Lower lobe of right lung (tissue), 2 donors: ENCODE data around the gene NIPAL3. TPM values are rescaled to one million over a fixed set of nuclear protein-coding genes. Genes with fewer than 3 reads are reported as not detected.

Source experiments
- ATAC-seq, 2 donors: fragments of 200-7000 bp; cut with Tn5 transposase; one replicate each; pipeline ENCODE4 v1.9.1; 2020 to 2022; ENCODE audit warnings: mild to moderate bottlenecking in 2 of 2, moderate library complexity in 2 of 2
- DNase-seq: peaks from one replicate; pipeline ENCODE4 v3.0.0-alpha.2; 2020
- H3K27ac ChIP-seq: fragments of 200-600 bp; one replicate; pipeline ENCODE4 v1.8.0; 2022
- H3K27me3 ChIP-seq: fragments of 200-600 bp; one replicate; pipeline ENCODE4 v1.8.0; 2022; ENCODE audit warnings: low read depth
- H3K36me3 ChIP-seq: fragments of 200-600 bp; one replicate; pipeline ENCODE4 v1.8.0; 2022; ENCODE audit warnings: mild to moderate bottlenecking
- H3K4me1 ChIP-seq: fragments of 200-600 bp; one replicate; pipeline ENCODE4 v1.8.0; 2022
- H3K4me3 ChIP-seq: fragments of 200-600 bp; one replicate; pipeline ENCODE4 v1.8.0; 2022; ENCODE audit warnings: mild to moderate bottlenecking
- H3K9me3 ChIP-seq: fragments of 200-600 bp; one replicate; pipeline ENCODE4 v1.8.0; 2022
- intact Hi-C: fragments of 100-400 bp; cut with DNase I; formaldehyde crosslinking; loops from one replicate; pipeline ENCODE4 v1.11.0; 2022
- total RNA-seq: library from RNA; stranded (reverse); fragmentation: NEBNext Ultra II Directional; extraction: Animal tissue kit (Norgen Biotek cat#: 25700); gene quantifications from one replicate; pipeline ENCODE4 v1.2.1, GENCODE V29; 2021
- TF ChIP-seq, protein P1 (sequence below): fragments of 200-600 bp; IDR thresholded peaks from one replicate; pipeline ENCODE4 v1.8.0; 2022; ENCODE audit warnings: antibody characterized with exemption, mild to moderate bottlenecking
- donor health status: DM: no; HTN: yes; CAD: no; lungs with severe emphysema.

The NIPAL3 gene
- total RNA-seq, 1 donor from 2014 or later: 38.0 TPM

DNA sequence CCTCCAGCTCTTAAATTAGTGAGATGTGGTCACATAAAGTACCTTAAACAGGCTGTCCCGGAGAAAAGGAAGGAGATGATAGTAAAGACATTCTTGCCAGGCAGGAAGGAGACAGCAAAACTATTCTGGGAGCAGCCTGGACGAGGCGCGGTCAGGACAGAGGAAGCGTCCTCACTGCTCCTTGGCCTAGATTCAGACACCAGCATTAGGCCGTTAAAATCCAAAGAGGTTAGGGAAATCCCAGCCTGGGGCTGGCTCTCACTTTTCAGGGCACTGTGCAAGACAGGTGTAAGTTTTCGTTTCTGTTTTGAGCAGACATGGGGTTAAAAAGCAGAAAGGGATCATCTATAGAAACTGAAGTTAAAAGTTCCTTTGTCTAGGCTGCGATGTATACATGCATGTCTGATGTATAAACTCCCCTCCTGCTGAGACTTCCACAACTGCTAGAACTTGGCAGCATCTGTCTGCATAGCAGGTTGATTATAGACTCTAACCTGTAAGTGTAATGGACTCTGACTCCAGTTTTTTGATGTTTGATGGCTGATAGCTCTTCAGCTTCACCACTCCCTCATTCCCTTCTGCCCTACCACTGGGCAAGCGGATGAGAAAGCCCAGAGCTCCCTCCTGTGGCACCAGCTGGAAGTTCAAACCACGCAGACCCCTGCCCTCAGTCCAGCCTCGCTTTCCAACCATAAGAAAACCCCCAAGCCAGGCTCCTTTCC lies 23.6 kb upstream of the NIPAL3 start:
- H3K36me3 ChIP-seq: no peaks in the 10 kb centered on the region
- intact Hi-C loops: no loop called here
- ATAC-seq (peak; percentile 93), DNase-seq (peak; percentile 65)
- H3K27ac ChIP-seq: peak overlapping the region; percentile 73
- TF ChIP-seq, protein P1, sequence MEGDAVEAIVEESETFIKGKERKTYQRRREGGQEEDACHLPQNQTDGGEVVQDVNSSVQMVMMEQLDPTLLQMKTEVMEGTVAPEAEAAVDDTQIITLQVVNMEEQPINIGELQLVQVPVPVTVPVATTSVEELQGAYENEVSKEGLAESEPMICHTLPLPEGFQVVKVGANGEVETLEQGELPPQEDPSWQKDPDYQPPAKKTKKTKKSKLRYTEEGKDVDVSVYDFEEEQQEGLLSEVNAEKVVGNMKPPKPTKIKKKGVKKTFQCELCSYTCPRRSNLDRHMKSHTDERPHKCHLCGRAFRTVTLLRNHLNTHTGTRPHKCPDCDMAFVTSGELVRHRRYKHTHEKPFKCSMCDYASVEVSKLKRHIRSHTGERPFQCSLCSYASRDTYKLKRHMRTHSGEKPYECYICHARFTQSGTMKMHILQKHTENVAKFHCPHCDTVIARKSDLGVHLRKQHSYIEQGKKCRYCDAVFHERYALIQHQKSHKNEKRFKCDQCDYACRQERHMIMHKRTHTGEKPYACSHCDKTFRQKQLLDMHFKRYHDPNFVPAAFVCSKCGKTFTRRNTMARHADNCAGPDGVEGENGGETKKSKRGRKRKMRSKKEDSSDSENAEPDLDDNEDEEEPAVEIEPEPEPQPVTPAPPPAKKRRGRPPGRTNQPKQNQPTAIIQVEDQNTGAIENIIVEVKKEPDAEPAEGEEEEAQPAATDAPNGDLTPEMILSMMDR: peak; percentile 81
- H3K4me1 ChIP-seq: peaks cover 24% of the 10 kb centered on the region
- H3K9me3 ChIP-seq: no peaks in the 10 kb centered on the region
- no peaks in the 10 kb centered on the region for H3K27me3 ChIP-seq
- H3K4me3 ChIP-seq: peak overlapping the region; percentile 28

DNA sequence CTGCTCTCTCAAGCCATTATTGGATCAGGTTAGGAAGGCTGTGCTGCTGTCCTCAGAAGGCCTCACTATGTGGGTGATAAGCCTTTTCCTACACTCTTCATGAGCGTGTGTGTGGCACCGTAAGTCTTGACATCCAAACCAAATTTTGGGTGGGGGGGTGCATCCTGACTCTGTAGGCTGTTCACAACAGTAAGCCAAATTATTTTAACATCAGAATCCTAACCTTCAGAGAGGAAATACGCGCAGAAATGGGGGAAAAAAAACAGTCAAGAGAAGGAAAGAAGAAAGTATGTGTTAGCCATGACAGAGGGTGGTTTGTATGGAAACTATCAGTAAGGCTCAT lies 23.0 kb upstream of the NIPAL3 start:
- Histone ChIP-seq H3K36me3 (no peaks in the 10 kb centered on the region), H3K27me3 (no peaks in the 10 kb centered on the region), H3K4me1 (peaks cover 24% of the 10 kb centered on the region), H3K4me3 (no peak overlapping the region), H3K9me3 (no peaks in the 10 kb centered on the region), H3K27ac (peak overlapping the region; percentile 73)
- no peak for ATAC-seq
- DNase-seq: no peak
- TF ChIP-seq, protein P1: peak; percentile 14
- intact Hi-C loops: no loop called here

DNA sequence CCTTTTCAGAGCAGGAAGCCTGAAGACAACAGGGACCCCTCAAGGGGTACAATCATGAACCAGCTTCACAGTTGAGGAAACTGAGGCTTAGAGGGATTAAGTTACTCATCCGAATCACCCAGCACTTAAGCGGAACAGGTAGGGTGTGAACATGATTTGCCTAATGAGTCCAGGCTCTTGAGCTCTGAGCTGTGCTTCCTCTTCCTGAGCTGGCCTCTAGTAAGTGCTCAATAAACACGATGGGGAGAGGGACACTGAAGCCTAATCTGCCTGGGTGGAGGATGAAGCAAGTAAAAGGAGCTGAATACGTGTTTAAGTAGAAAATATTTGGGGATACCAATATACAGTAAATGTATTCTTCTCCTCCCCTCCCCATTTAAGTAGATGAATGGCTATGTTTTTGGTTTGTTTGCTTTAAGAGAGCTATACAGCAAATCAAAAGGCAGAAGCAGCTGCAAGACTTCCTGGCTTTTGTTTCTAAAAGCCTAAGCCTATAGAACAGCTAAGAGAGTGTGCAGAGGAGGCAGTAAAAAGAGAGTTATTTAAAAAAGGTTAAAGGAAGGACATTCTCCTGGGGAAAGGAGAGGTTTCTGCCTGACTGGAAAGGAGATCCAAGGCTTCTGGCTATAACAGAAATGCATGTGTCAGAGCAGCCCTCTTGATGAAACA lies 22.5 kb upstream of the NIPAL3 start:
- no peak overlapping the region for H3K4me3 ChIP-seq
- ATAC-seq: no peak
- intact Hi-C loops: no loop called here
- TF ChIP-seq, protein P1: no peak
- no peaks in the 10 kb centered on the region for H3K27me3 ChIP-seq
- no peaks in the 10 kb centered on the region for H3K9me3 ChIP-seq
- peak overlapping the region; percentile 73 for H3K27ac ChIP-seq
- DNase-seq: no peak
- H3K4me1 ChIP-seq: peaks cover 24% of the 10 kb centered on the region
- H3K36me3 ChIP-seq: no peaks in the 10 kb centered on the region

DNA sequence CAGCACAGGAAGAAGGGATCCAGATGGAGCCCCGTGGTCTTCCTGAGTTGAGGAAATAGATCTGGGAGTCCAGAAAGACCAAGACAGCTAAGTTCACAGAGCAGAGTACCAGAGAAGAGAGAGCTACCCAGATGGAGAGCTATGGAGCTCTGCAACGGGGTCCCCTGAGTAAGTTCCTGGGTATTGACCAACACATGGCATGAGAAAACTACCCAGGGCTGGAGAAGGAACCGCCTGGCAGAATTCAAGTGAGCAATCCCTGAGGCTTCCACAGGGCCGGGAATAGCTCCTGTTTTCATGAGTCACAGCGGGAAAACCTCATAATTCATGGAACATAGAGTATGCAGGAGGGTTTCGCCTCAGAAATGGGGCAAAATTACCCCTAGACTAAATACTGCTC lies 21.7 kb upstream of the NIPAL3 start:
- intact Hi-C loops: no loop called here
- ATAC-seq: no peak
- Histone ChIP-seq H3K9me3 (no peaks in the 10 kb centered on the region), H3K27me3 (no peaks in the 10 kb centered on the region), H3K4me1 (peaks cover 18% of the 10 kb centered on the region), H3K36me3 (no peaks in the 10 kb centered on the region), H3K4me3 (no peak overlapping the region), H3K27ac (peak overlapping the region; percentile 73)
- TF ChIP-seq, protein P1: no peak
- DNase-seq: no peak

DNA sequence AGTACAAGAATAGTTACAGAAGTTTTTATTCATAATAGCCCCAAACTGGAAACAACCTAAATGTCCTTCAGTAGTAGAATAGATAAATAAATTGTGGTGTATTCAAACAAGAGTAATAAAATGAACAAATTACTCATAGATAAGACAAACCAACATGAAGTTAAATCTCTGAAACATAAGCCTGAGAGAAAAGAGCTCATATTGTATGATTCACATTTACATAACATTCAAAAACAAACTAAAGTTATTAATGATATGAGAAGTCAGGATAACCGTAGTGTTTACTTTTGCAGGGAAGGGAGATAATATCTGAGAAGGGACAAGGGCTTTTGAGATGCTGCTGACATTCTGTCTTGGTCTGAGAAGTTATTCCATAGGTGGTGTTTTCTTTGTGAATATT lies 15.5 kb upstream of the NIPAL3 start:
- H3K4me3 ChIP-seq: no peak overlapping the region
- DNase-seq (no peak), ATAC-seq (no peak)
- no peaks in the 10 kb centered on the region for H3K9me3 ChIP-seq
- H3K36me3 ChIP-seq: no peaks in the 10 kb centered on the region
- no peaks in the 10 kb centered on the region for H3K4me1 ChIP-seq
- H3K27ac ChIP-seq: no peak overlapping the region
- H3K27me3 ChIP-seq: no peaks in the 10 kb centered on the region
- TF ChIP-seq, protein P1: no peak
- intact Hi-C loops: no loop called here
